Smooth muscle cell (in vitro differentiated cells): ENCODE measurements around the gene ZNF480. TPM values are rescaled to one million over a fixed set of nuclear protein-coding genes. Genes with fewer than 3 reads are reported as not detected.
"Not testable (repeated sequence)": the region's sequence is repeated elsewhere in the genome, so short reads cannot be mapped to it uniquely, and the experiment has no call there.

Experiments used
- DNase-seq: peaks from one replicate; lab custom pipeline; 2025; ENCODE audit not compliant: unreplicated experiment; lab: John Stamatoyannopoulos, UW
- H2AFZ ChIP-seq: fragments of 200-600 bp; sonication (generic); 2 replicates; pipeline ENCODE4 v1.6.0; 2016; ENCODE audit warnings: antibody characterized with exemption, low read depth, mild to moderate bottlenecking
- H3F3A ChIP-seq: fragments of 200-600 bp; sonication (generic); 2 replicates; pipeline ENCODE4 v1.6.0; 2017; ENCODE audit warnings: antibody characterized with exemption, low read depth
- H3K27ac ChIP-seq: fragments of 200-600 bp; sonication (generic); 2 replicates; pipeline ENCODE4 v1.5.1; 2016; ENCODE audit warnings: low read depth, mild to moderate bottlenecking
- H3K27me3 ChIP-seq: fragments of 200-600 bp; sonication (generic); 2 replicates; pipeline ENCODE4 v1.6.1; 2016; ENCODE audit warnings: low read depth, mild to moderate bottlenecking
- H3K36me3 ChIP-seq: fragments of 200-600 bp; sonication (generic); 2 replicates; pipeline ENCODE4 v1.5.1; 2016; ENCODE audit warnings: low read depth
- H3K4me1 ChIP-seq: fragments of 200-600 bp; sonication (generic); 2 replicates; pipeline ENCODE4 v1.5.1; 2016; ENCODE audit warnings: low read depth
- H3K4me2 ChIP-seq: fragments of 200-600 bp; sonication (generic); 2 replicates; pipeline ENCODE4 v1.6.0; 2016; ENCODE audit warnings: mild to moderate bottlenecking
- H3K4me3 ChIP-seq: fragments of 200-600 bp; sonication (generic); 2 replicates; pipeline ENCODE4 v1.5.1; 2016; ENCODE audit warnings: mild to moderate bottlenecking
- H3K79me2 ChIP-seq: fragments of 200-600 bp; sonication (generic); 2 replicates; pipeline ENCODE4 v1.6.0; 2016; ENCODE audit warnings: low read depth, mild to moderate bottlenecking
- H3K9ac ChIP-seq: fragments of 200-600 bp; sonication (generic); 2 replicates; pipeline ENCODE4 v1.6.0; 2016; ENCODE audit warnings: low read depth
- H3K9me3 ChIP-seq: fragments of 200-600 bp; sonication (generic); replicated peaks from 2 replicates; pipeline ENCODE4 v1.5.1; 2016; ENCODE audit warnings: low read depth
- H4K20me1 ChIP-seq: fragments of 200-600 bp; sonication (generic); 2 replicates; pipeline ENCODE4 v1.6.0; 2016; ENCODE audit warnings: low read depth
- CTCF ChIP-seq: fragments of 200-600 bp; sonication (generic); IDR thresholded peaks from 2 replicates; pipeline ENCODE4 v1.5.1; 2017; ENCODE audit warnings: borderline replicate concordance, mild to moderate bottlenecking, antibody characterized with exemption; ENCODE audit not compliant: insufficient read depth, poor library complexity, severe bottlenecking
- WGBS: methylation state at CpG from one replicate; pipeline ENCODE4 v1.1.7; 2016; ENCODE audit warnings: low lambda C conversion rate; 5-methylcytosine and 5-hydroxymethylcytosine counted together
- polyA plus RNA-seq: library from polyadenylated mRNA; unstranded; fragments of >200 nt; fragmentation: Nextera tagmentation; extraction: Ambion mirVana; gene quantifications from 2 replicates; pipeline ENCODE4 v1.2.1, GENCODE V29; 2016
- total RNA-seq: library from RNA; depleted of rRNA; stranded (reverse); fragments of >200 nt; gene quantifications from 2 replicates; pipeline ENCODE4 v1.2.3, GENCODE V29; 2014

The ZNF480 gene
- total RNA-seq (7.4 and 7.5 TPM in 2 replicates), polyA plus RNA-seq (10.7 and 11.0 TPM in 2 replicates)

GRCh38 chr19:52296773-52297600 lies at the start of gene ZNF480:
ZNF480 (plus strand) TSS chr19:52297169; CDS start chr19:52300413, 3,244 bp downstream.
- Histone ChIP-seq H3K79me2 (no peaks in the 10 kb centered on the region), H3K27ac (peak within 1 kb of the TSS; percentile 89), H4K20me1 (no peaks in the 10 kb centered on the region), H3K36me3 (peaks cover 11% of the 10 kb centered on the region), H3K4me1 (no peaks in the 10 kb centered on the region), H3K4me3 (peak within 1 kb of the TSS; percentile 97), H3K9me3 (no peaks in the 10 kb centered on the region), H3F3A (peaks cover 9% of the 10 kb centered on the region), H3K4me2 (peak within 1 kb of the TSS; percentile 97), H2AFZ (peak within 1 kb of the TSS; percentile 99), H3K9ac (peak within 1 kb of the TSS; percentile 92), H3K27me3 (no peaks in the 10 kb centered on the region)
- TF ChIP-seq CTCF = no peak
- peak; percentile 71 for DNase-seq
- WGBS = 3% methylated on average over 46 of the region's 75 CpGs

- H3F3A ChIP-seq = no peaks in the 10 kb centered on the region
- H3K27me3 ChIP-seq = no peaks in the 10 kb centered on the region
- H3K4me1 ChIP-seq = no peaks in the 10 kb centered on the region
- peak; percentile 52 for TF ChIP-seq CTCF
- no peak overlapping the region for H3K9ac ChIP-seq
- no peak overlapping the region for H3K4me2 ChIP-seq
- H3K27ac ChIP-seq = no peak overlapping the region
- H4K20me1 ChIP-seq = no peaks in the 10 kb centered on the region
- H3K9me3 ChIP-seq = no peaks in the 10 kb centered on the region
- no peak overlapping the region for H3K4me3 ChIP-seq
- no peaks in the 10 kb centered on the region for H3K79me2 ChIP-seq
- no peak overlapping the region for H2AFZ ChIP-seq
- WGBS = 28% methylated on average over 6 of the region's 6 CpGs
- DNase-seq = no peak
- H3K36me3 ChIP-seq = no peaks in the 10 kb centered on the region
Observed at GRCh38 chr19:52248241-52248640, 48.7 kb upstream of the ZNF480 start.

- Histone ChIP-seq H3K4me2 (no peak overlapping the region), H3K9me3 (no peaks in the 10 kb centered on the region), H3K79me2 (no peaks in the 10 kb centered on the region), H3K4me1 (no peaks in the 10 kb centered on the region), H3K36me3 (no peaks in the 10 kb centered on the region), H3F3A (no peaks in the 10 kb centered on the region), H3K27me3 (no peaks in the 10 kb centered on the region), H4K20me1 (no peaks in the 10 kb centered on the region), H3K9ac (no peak overlapping the region), H2AFZ (no peak overlapping the region), H3K27ac (no peak overlapping the region), H3K4me3 (no peak overlapping the region)
- TF ChIP-seq CTCF = no peak
- DNase-seq = no peak
- 89% methylated on average over 5 of the region's 5 CpGs for WGBS
Observed at GRCh38 chr19:52258426-52258825, 38.5 kb upstream of the ZNF480 start.

GRCh38 chr19:52265556-52265955 lies 31.4 kb upstream of the ZNF480 start:
- not testable (repeated sequence) for H3K9me3 ChIP-seq, H3K27me3 ChIP-seq, H3F3A ChIP-seq, H3K36me3 ChIP-seq, H3K9ac ChIP-seq, H3K4me1 ChIP-seq, H3K79me2 ChIP-seq, DNase-seq, H4K20me1 ChIP-seq, H3K27ac ChIP-seq, H3K4me3 ChIP-seq, H3K4me2 ChIP-seq, H2AFZ ChIP-seq
- WGBS = 93% methylated on average over 6 of the region's 6 CpGs
